DOHH2 (cell line): Measurements from ENCODE around the gene IQSEC1.

ENCODE experiments used
- CTCF ChIP-seq: fragments of 200-600 bp; sonication (generic); IDR thresholded peaks from one replicate; pipeline ENCODE4 v1.5.1; 2014; ENCODE audit warnings: antibody characterized with exemption, mild to moderate bottlenecking, low read depth, low read length; ENCODE audit not compliant: poor library complexity, severe bottlenecking
- EZH2phosphoT487 ChIP-seq: fragments of 200-600 bp; sonication (generic); IDR thresholded peaks from 2 replicates; pipeline ENCODE4 v1.6.1; 2017; ENCODE audit warnings: borderline replicate concordance, mild to moderate bottlenecking, antibody characterized with exemption, low read length, moderate library complexity, mixed read lengths

- TF ChIP-seq CTCF (no peak), EZH2phosphoT487 (no peak)
These were observed 62.3 kb downstream of the IQSEC1 start for GRCh38 chr3:13010780-13011572.
